Pancreas (tissue), 10 donors: Measurements from ENCODE around the gene JADE2. TPM values are rescaled to one million over a fixed set of nuclear protein-coding genes. Genes with fewer than 3 reads are reported as not detected.
A peak's percentile ranks its signal among the peaks of the same experiment; 100 is the strongest.
"Not testable (repeated sequence)": the region's sequence is repeated elsewhere in the genome, so short reads cannot be mapped to it uniquely, and the experiment has no call there.

Source experiments
- ATAC-seq, 4 donors: fragments of 200-7000 bp; cut with Tn5 transposase; one replicate each; pipeline versions ENCODE4 v1.8.0 to v1.9.1; 2020; ENCODE audit warnings: mild to moderate bottlenecking in 4 of 4, moderate library complexity in 4 of 4
- DNase-seq, 6 donors: peaks; one replicate each; pipeline ENCODE4 v3.0.0-alpha.2; 2020
- FAIRE-seq: peaks from 2 replicates; lab custom pipeline; 2012; peaks lifted over from hg19 to GRCh38; lab: Jason Lieb, UNC
- H3K27ac ChIP-seq, 4 donors: fragments of 200-600 bp; sonication (generic); 1 replicate in 3 of 4; 2 replicates in 1 of 4; pipeline versions ENCODE4 v1.5.0 to v1.8.0; 2020
- H3K27me3 ChIP-seq, 4 donors: fragments of 200-600 bp; one replicate each; pipeline ENCODE4 v1.8.0; 2021
- H3K36me3 ChIP-seq, 3 donors: fragments of 200-600 bp; sonication (generic) in 1 of 3; one replicate each; pipeline versions ENCODE4 v1.5.0 to v1.8.0; 2020 to 2021
- H3K4me1 ChIP-seq, 3 donors: fragments of 200-600 bp; one replicate each; pipeline ENCODE4 v1.8.0; 2021
- H3K4me3 ChIP-seq, 4 donors: fragments of 200-600 bp; sonication (generic) in 2 of 4; one replicate each; pipeline versions ENCODE4 v1.5.0 to v1.8.0; 2020 to 2021
- H3K9me3 ChIP-seq, 4 donors: fragments of 200-600 bp; one replicate each; pipeline ENCODE4 v1.8.0; 2021
- CTCF ChIP-seq, 4 donors: fragments of 200-600 bp; sonication (generic) in 3 of 4; IDR thresholded peaks; one replicate each; pipeline versions ENCODE4 v1.5.0 to v1.8.0; 2021; ENCODE audit warnings: antibody characterized with exemption in 4 of 4
- WGBS, 2 donors: extraction: QIAGEN DNeasy Blood & Tissue Kit; methylation state at CpG; one replicate each; pipeline ENCODE4 v1.1.7; 2013; 5-methylcytosine and 5-hydroxymethylcytosine counted together
- intact Hi-C, 3 donors: fragments of 100-400 bp; cut with DNase I; formaldehyde crosslinking; loops; one replicate each; pipeline versions ENCODE4 v1.11.1 to v1.14.2; 2022
- polyA plus RNA-seq, 2 donors: library from polyadenylated mRNA; stranded (reverse); fragments of 200-250 nt; gene quantifications; one replicate each; pipeline ENCODE4 v1.2.3, GENCODE V29; 2013
- total RNA-seq, 6 donors: library from RNA; stranded (reverse); fragmentation: NEBNext Ultra II Directional in 4 of 6; extraction: Animal tissue kit (Norgen Biotek cat#: 25700) in 4 of 6; gene quantifications; one replicate each; pipeline versions ENCODE4 v1.2.1 to v1.2.4, GENCODE V29; 2021 to 2023
- donor health status: healthy with polysubstance abuse.
- donor health status: DM: no; HTN: no; CAD: no; lungs with moderate emphysema.
- donor health status: DM: no; HTN: no; CAD: no.
- donor health status: control.
- donor health status: control.
- donor health status: Bipolar disorder and iron deficiency.
- donor health status: DM: yes; HTN: yes; CAD: no.
- donor health status: DM: no; HTN: no; CAD: no.
- donor health status: DM: no; HTN: no; CAD: no.
- donor health status: DM: yes; HTN: yes; CAD: no.

Gene JADE2
- total and polyA plus RNA-seq, 8 donors: 9.6 to 42.7 (median 26.6) TPM

- H3K36me3 ChIP-seq: no peaks in the 10 kb centered on the region
- H3K4me1 ChIP-seq: peaks cover 16 to 33% (median 20%) of the 10 kb centered on the region in 3 donors
- ATAC-seq (peak in 1 of 4 donors; percentile 7), FAIRE-seq (no peak), DNase-seq (peak in 1 of 6 donors; percentile 41)
- H3K4me3 ChIP-seq: no peak overlapping the region
- peak overlapping the region; percentile 64 to 88 (median 82) for H3K27ac ChIP-seq
- intact Hi-C loops: no loop called here
- WGBS, 2 donors: 40 to 59% methylated on average over 5 of the region's 5 CpGs
- TF ChIP-seq CTCF (IDR thresholded peaks at IDR 0.05): no peak
- no peaks in the 10 kb centered on the region for H3K27me3 ChIP-seq
- no peaks in the 10 kb centered on the region for H3K9me3 ChIP-seq
Measured at GRCh38 chr5:134512661-134512999, 12.8 kb upstream of the JADE2 start.

GRCh38 chr5:134515801-134516200 is 9.7 kb upstream of the JADE2 start:
- DNase-seq (no peak), FAIRE-seq (no peak), ATAC-seq (no peak)
- H3K9me3 ChIP-seq: no peaks in the 10 kb centered on the region
- no peak overlapping the region for H3K4me3 ChIP-seq
- TF ChIP-seq CTCF (IDR thresholded peaks at IDR 0.05): no peak
- H3K27me3 ChIP-seq: no peaks in the 10 kb centered on the region
- intact Hi-C loops: no loop called here
- peaks cover 15 to 22% (median 16%) of the 10 kb centered on the region in 3 donors for H3K4me1 ChIP-seq
- 78 to 89% methylated on average over 5 of the region's 5 CpGs for WGBS, 2 donors
- no peaks in the 10 kb centered on the region for H3K36me3 ChIP-seq
- H3K27ac ChIP-seq: no peak overlapping the region

- H3K27me3 ChIP-seq, intact Hi-C loops, ATAC-seq, H3K36me3 ChIP-seq, H3K9me3 ChIP-seq, FAIRE-seq, DNase-seq, H3K4me3 ChIP-seq, H3K27ac ChIP-seq: not testable (repeated sequence)
- 87 to 92% methylated on average over 8 of the region's 8 CpGs for WGBS, 2 donors
- peaks cover 6 to 13% (median 10%) of the 10 kb centered on the region in 3 donors for H3K4me1 ChIP-seq
Measured at GRCh38 chr5:134516984-134517383, 8.5 kb upstream of the JADE2 start.

GRCh38 chr5:134517553-134517952 is 7.9 kb upstream of the JADE2 start:
- no peak overlapping the region for H3K4me3 ChIP-seq
- WGBS, 2 donors: 86 to 91% methylated on average over 5 of the region's 5 CpGs
- intact Hi-C loops: no loop called here
- H3K4me1 ChIP-seq: peaks cover 4 to 10% (median 9%) of the 10 kb centered on the region in 3 donors
- no peak for TF ChIP-seq CTCF (IDR thresholded peaks at IDR 0.05)
- FAIRE-seq (no peak), DNase-seq (no peak), ATAC-seq (no peak)
- no peaks in the 10 kb centered on the region for H3K9me3 ChIP-seq
- no peak overlapping the region for H3K27ac ChIP-seq
- H3K27me3 ChIP-seq: no peaks in the 10 kb centered on the region
- H3K36me3 ChIP-seq: no peaks in the 10 kb centered on the region

- TF ChIP-seq CTCF (IDR thresholded peaks at IDR 0.05): no peak
- Histone ChIP-seq H3K9me3 (no peaks in the 10 kb centered on the region), H3K36me3 (no peaks in the 10 kb centered on the region), H3K4me3 (no peak overlapping the region), H3K27me3 (no peaks in the 10 kb centered on the region), H3K4me1 (peaks cover 6 to 20% (median 15%) of the 10 kb centered on the region in 3 donors), H3K27ac (no peak overlapping the region)
- 58 to 60% methylated on average over 2 of the region's 2 CpGs for WGBS, 2 donors
- DNase-seq (no peak), FAIRE-seq (no peak), ATAC-seq (no peak)
- intact Hi-C loops: no loop called here
Measured at GRCh38 chr5:134519989-134520388, 5.5 kb upstream of the JADE2 start.
